OCI-LY1 (cell line): ENCODE results near the gene ASIC3.

ENCODE experiments used
- EZH2 ChIP-seq: fragments of 200-600 bp; sonication (generic), shearing (Covaris generic); IDR thresholded peaks from 2 replicates; pipeline ENCODE4 v1.8.0; 2017; ENCODE audit warnings: borderline replicate concordance, mixed run types, mild to moderate bottlenecking, antibody characterized with exemption, low read length, moderate library complexity, mixed read lengths
- TF ChIP-seq, protein P1 (sequence below): fragments of 200-600 bp; sonication (generic), shearing (Covaris generic); IDR thresholded peaks from 2 replicates; pipeline ENCODE4 v1.5.1; 2017; ENCODE audit warnings: mild to moderate bottlenecking, antibody characterized with exemption, low read length, moderate library complexity, mixed read lengths

DNA sequence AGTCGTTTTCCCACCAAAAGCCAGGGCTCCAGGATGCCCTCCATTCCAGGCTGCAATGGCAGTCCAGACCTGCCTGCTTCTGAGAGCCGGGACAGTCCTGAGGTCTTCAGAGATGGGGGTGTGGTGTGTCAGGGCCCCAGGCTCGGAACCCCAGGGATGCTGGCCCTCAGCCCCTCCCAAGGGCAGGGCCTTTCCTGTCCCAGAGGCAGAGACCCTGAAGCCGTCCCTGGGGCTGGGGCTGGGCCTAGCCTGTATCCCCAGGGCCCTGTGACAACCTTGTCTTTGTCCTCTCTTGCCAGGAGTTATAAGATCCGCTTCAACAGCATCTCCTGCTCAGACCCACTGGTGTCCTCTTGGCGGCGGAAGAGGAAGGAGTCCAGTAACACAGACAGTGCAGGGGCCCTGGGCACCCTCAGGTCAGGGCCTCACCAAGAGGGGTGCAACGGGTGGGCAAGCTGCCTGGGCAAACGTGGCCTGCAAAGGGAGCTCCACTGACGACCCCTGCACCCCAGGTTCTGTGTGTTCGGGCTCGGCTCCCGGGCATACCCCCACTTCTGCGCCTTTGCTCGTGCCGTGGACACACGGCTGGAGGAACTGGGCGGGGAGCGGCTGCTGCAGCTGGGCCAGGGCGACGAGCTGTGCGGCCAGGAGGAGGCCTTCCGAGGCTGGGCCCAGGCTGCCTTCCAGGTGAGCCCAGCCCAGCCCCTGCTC, 41.6 kb upstream of the ASIC3 start:
- TF ChIP-seq, protein P1, sequence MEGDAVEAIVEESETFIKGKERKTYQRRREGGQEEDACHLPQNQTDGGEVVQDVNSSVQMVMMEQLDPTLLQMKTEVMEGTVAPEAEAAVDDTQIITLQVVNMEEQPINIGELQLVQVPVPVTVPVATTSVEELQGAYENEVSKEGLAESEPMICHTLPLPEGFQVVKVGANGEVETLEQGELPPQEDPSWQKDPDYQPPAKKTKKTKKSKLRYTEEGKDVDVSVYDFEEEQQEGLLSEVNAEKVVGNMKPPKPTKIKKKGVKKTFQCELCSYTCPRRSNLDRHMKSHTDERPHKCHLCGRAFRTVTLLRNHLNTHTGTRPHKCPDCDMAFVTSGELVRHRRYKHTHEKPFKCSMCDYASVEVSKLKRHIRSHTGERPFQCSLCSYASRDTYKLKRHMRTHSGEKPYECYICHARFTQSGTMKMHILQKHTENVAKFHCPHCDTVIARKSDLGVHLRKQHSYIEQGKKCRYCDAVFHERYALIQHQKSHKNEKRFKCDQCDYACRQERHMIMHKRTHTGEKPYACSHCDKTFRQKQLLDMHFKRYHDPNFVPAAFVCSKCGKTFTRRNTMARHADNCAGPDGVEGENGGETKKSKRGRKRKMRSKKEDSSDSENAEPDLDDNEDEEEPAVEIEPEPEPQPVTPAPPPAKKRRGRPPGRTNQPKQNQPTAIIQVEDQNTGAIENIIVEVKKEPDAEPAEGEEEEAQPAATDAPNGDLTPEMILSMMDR: no peak
- TF ChIP-seq EZH2: no peak
